22Rv1 (cell line): ENCODE results near the gene FN3KRP.

Experiments used
- H3K27ac ChIP-seq: fragments of 450-650 bp; 2 replicates; pipeline ENCODE4 v1.5.1; 2017
- CTCF ChIP-seq: fragments of 450-650 bp; IDR thresholded peaks from 2 replicates; pipeline ENCODE4 v1.5.1; 2017; ENCODE audit warnings: mild to moderate bottlenecking
- ZFX ChIP-seq: fragments of 450-650 bp; IDR thresholded peaks from 2 replicates; pipeline ENCODE4 v1.6.1; 2017; ENCODE audit warnings: antibody characterized with exemption, borderline replicate concordance

FN3KRP gene

GRCh38 chr17:82740906-82741759, 24.6 kb downstream of the FN3KRP start:
- no peak for TF ChIP-seq ZFX
- TF ChIP-seq CTCF: no peak
- no peak overlapping the region for H3K27ac ChIP-seq

- no peak for TF ChIP-seq ZFX
- peak; percentile 20 for TF ChIP-seq CTCF
- H3K27ac ChIP-seq: no peak overlapping the region
Observed at GRCh38 chr17:82743344-82744219, 27.1 kb downstream of the FN3KRP start.

GRCh38 chr17:82744736-82745135, 28.2 kb downstream of the FN3KRP start:
- H3K27ac ChIP-seq: peak overlapping the region; percentile 63

GRCh38 chr17:82745524-82745923, 29.0 kb downstream of the FN3KRP start:
- TF ChIP-seq ZFX (no peak), CTCF (no peak)
- H3K27ac ChIP-seq: peak overlapping the region; percentile 63

- no peak overlapping the region for H3K27ac ChIP-seq
- TF ChIP-seq CTCF: no peak
- TF ChIP-seq ZFX: no peak
Observed at GRCh38 chr17:82748756-82749155, 32.2 kb downstream of the FN3KRP start.

GRCh38 chr17:82750241-82750908, 33.9 kb downstream of the FN3KRP start:
- H3K27ac ChIP-seq: no peak overlapping the region
- no peak for TF ChIP-seq CTCF
- no peak for TF ChIP-seq ZFX

- TF ChIP-seq ZFX (no peak), CTCF (no peak)
- peak overlapping the region; percentile 46; the same call in 1 of the 2 replicates for H3K27ac ChIP-seq
Observed at GRCh38 chr17:82751171-82751570, 34.7 kb downstream of the FN3KRP start.
